DMS79 treated with DMSO at 0.1 percent for 48 hours (cell line): ENCODE measurements around the gene TTC23.

Experiments
- DNase-seq: peaks from one replicate; lab custom pipeline; 2025; lab: John Stamatoyannopoulos, UW

TTC23 gene

GRCh38 chr15:99135194-99135593, 114.2 kb downstream of the TTC23 start:
- DNase-seq: no peak

GRCh38 chr15:99134317-99134821, 115.0 kb downstream of the TTC23 start:
- no peak for DNase-seq

- no peak for DNase-seq
These were observed 116.6 kb downstream of the TTC23 start for GRCh38 chr15:99132634-99133287.

GRCh38 chr15:99132122-99132521, 117.3 kb downstream of the TTC23 start:
- DNase-seq: no peak

- DNase-seq: no peak
These were observed 117.8 kb downstream of the TTC23 start for GRCh38 chr15:99131441-99132023.

- no peak for DNase-seq
These were observed 118.5 kb downstream of the TTC23 start for GRCh38 chr15:99130765-99131440.

GRCh38 chr15:99130314-99130713, 119.1 kb downstream of the TTC23 start:
- DNase-seq: no peak

- DNase-seq: no peak
These were observed 119.7 kb downstream of the TTC23 start for GRCh38 chr15:99129644-99130043.

GRCh38 chr15:99128411-99128810, 121.0 kb downstream of the TTC23 start:
- DNase-seq: no peak

GRCh38 chr15:99127773-99128172, 121.6 kb downstream of the TTC23 start:
- DNase-seq: no peak

- no peak for DNase-seq
These were observed 122.5 kb downstream of the TTC23 start for GRCh38 chr15:99126930-99127329.

- no peak for DNase-seq
These were observed 123.2 kb downstream of the TTC23 start for GRCh38 chr15:99126131-99126588.

GRCh38 chr15:99125061-99125891, 124.1 kb downstream of the TTC23 start:
- no peak for DNase-seq

GRCh38 chr15:99124641-99125040, 124.7 kb downstream of the TTC23 start:
- no peak for DNase-seq

GRCh38 chr15:99123713-99124451, 125.5 kb downstream of the TTC23 start:
- DNase-seq: peak; percentile 62

- DNase-seq: no peak
These were observed 126.3 kb downstream of the TTC23 start for GRCh38 chr15:99122831-99123712.

- no peak for DNase-seq
These were observed 127.5 kb downstream of the TTC23 start for GRCh38 chr15:99121691-99122410.

- DNase-seq: no peak
These were observed 128.2 kb downstream of the TTC23 start for GRCh38 chr15:99121207-99121606.

- DNase-seq: no peak
These were observed 129.2 kb downstream of the TTC23 start for GRCh38 chr15:99120050-99120777.
